SK-N-SH (cell line): ENCODE data around the gene EXOC2. TPM values are rescaled to one million over a fixed set of nuclear protein-coding genes. Genes with fewer than 3 reads are reported as not detected.

Experiments used
- CTCF ChIA-PET: fragments of 300-600, 350-600 bp; formaldehyde crosslinking; extraction: SDS; loops from one replicate; lab custom pipeline; 2021; lab: Yijun Ruan, JAX
- POLR2A ChIA-PET: fragments of 350-600 bp; sonication (Branson Sonifier 250); formaldehyde crosslinking; extraction: SDS; loops from one replicate; lab custom pipeline; 2020; ENCODE audit warnings: antibody characterized with exemption, inconsistent platforms; lab: Yijun Ruan, JAX
- DNase-seq: peaks from one replicate; pipeline ENCODE4 v3.0.0; 2012
- H2AFZ ChIP-seq: fragments of 200-600 bp; sonication (generic); 2 replicates; pipeline ENCODE4 v1.8.1; 2016; ENCODE audit warnings: antibody characterized with exemption, mild to moderate bottlenecking, low read depth
- H3F3A ChIP-seq: fragments of 200-600 bp; sonication (generic); replicated peaks from 2 replicates; pipeline ENCODE3; 2016; ENCODE audit warnings: antibody characterized with exemption, mild to moderate bottlenecking; ENCODE audit not compliant: insufficient read depth
- H3K27ac ChIP-seq, 2 experiments: fragments of 200-500 bp in 1 of 2; fragments of 200-600 bp in 1 of 2; sonication (Bioruptor generic) in 1 of 2; sonication (generic), shearing (Covaris generic) in 1 of 2; 2 replicates each; pipeline versions ENCODE4 v1.5.1 to v1.6.1; 2014 to 2016; ENCODE audit warnings: low read depth in 2 of 2, inconsistent platforms in 1 of 2, low read length in 1 of 2, mild to moderate bottlenecking in 1 of 2, mixed read lengths in 1 of 2
- H3K27me3 ChIP-seq: fragments of 200-600 bp; sonication (generic), shearing (Covaris generic); 2 replicates; pipeline ENCODE4 v1.6.1; 2016; ENCODE audit warnings: mixed run types; ENCODE audit not compliant: insufficient read depth
- H3K36me3 ChIP-seq, 2 experiments: fragments of 200-500 bp in 1 of 2; fragments of 200-600 bp in 1 of 2; sonication (Bioruptor generic) in 1 of 2; sonication (generic) in 1 of 2; replicated peaks in 1 of 2; 2 replicates each; pipeline versions ENCODE3 to v1.5.1; 2014 to 2016; ENCODE audit warnings: low read length in 1 of 2, mild to moderate bottlenecking in 1 of 2; ENCODE audit not compliant: insufficient read depth in 2 of 2, control insufficient read depth in 1 of 2
- H3K4me1 ChIP-seq, 2 experiments: fragments of 200-500 bp in 1 of 2; fragments of 200-600 bp in 1 of 2; sonication (Bioruptor generic) in 1 of 2; sonication (generic), shearing (Covaris generic) in 1 of 2; 2 replicates each; pipeline versions ENCODE4 v1.5.1 to v1.6.1; 2014 to 2016; ENCODE audit warnings: low read depth in 1 of 2, low read length in 1 of 2, mixed run types in 1 of 2; ENCODE audit not compliant: insufficient read depth in 2 of 2, control insufficient read depth in 1 of 2
- H3K4me2 ChIP-seq: fragments of 200-600 bp; sonication (generic), shearing (Covaris generic); 2 replicates; pipeline ENCODE4 v1.6.1; 2017; ENCODE audit warnings: mixed run types
- H3K4me3 ChIP-seq, 2 experiments: fragments of 200-500 bp in 1 of 2; fragments of 200-600 bp in 1 of 2; sonication (Bioruptor generic) in 1 of 2; sonication (generic), shearing (Covaris generic) in 1 of 2; 2 replicates each; pipeline versions ENCODE4 v1.5.1 to v1.8.1; 2014 to 2016; ENCODE audit warnings: low read depth in 2 of 2, inconsistent platforms in 1 of 2, low read length in 1 of 2, mild to moderate bottlenecking in 1 of 2, mixed read lengths in 1 of 2, moderate library complexity in 1 of 2
- H3K79me2 ChIP-seq: fragments of 200-600 bp; sonication (generic); 2 replicates; pipeline ENCODE4 v1.8.1; 2017; ENCODE audit warnings: mild to moderate bottlenecking; ENCODE audit not compliant: insufficient read depth
- H3K9ac ChIP-seq: fragments of 200-600 bp; sonication (generic); 2 replicates; pipeline ENCODE4 v1.6.1; 2017; ENCODE audit warnings: mixed run types
- H3K9me2 ChIP-seq: fragments of 200-600 bp; sonication (generic); 2 replicates; pipeline ENCODE4 v1.6.1; 2017; ENCODE audit warnings: mixed run types
- H3K9me3 ChIP-seq: fragments of 200-600 bp; sonication (generic); 2 replicates; pipeline ENCODE4 v1.6.1; 2017; ENCODE audit warnings: mixed run types, mild to moderate bottlenecking, moderate library complexity
- H4K20me1 ChIP-seq: fragments of 200-600 bp; sonication (generic); 2 replicates; pipeline ENCODE4 v1.6.1; 2017; ENCODE audit warnings: mild to moderate bottlenecking, mixed run types; ENCODE audit not compliant: insufficient read depth
- CHD2 ChIP-seq: fragments of 150-350 bp; IDR thresholded peaks from 2 replicates; pipeline ENCODE4 v1.6.1; 2018; ENCODE audit warnings: low read length; ENCODE audit not compliant: partially characterized antibody
- ELF1 ChIP-seq: IDR thresholded peaks from 2 replicates; pipeline ENCODE4 v1.4.0; 2012
- EZH2phosphoT487 ChIP-seq: fragments of 200-600 bp; sonication (generic); IDR thresholded peaks from 2 replicates; pipeline ENCODE4 v1.6.1; 2017; ENCODE audit warnings: low read depth, mixed run types, mild to moderate bottlenecking, antibody characterized with exemption, moderate library complexity, borderline replicate concordance
- FOSL2 ChIP-seq: IDR thresholded peaks from 2 replicates; pipeline ENCODE4 v1.4.0; 2012; ENCODE audit warnings: low read depth, mild to moderate bottlenecking, moderate library complexity, borderline replicate concordance
- FOXM1 ChIP-seq: IDR thresholded peaks from 2 replicates; pipeline ENCODE4 v1.4.0; 2012; ENCODE audit warnings: low read depth, mild to moderate bottlenecking
- GABPA ChIP-seq: IDR thresholded peaks from 2 replicates; pipeline ENCODE4 v1.4.0; 2012; ENCODE audit warnings: low read depth, mild to moderate bottlenecking
- IRF3 ChIP-seq: fragments of 150-350 bp; IDR thresholded peaks from 2 replicates; pipeline ENCODE4 v1.6.1; 2016; ENCODE audit warnings: mild to moderate bottlenecking, low read depth, low read length
- JUND ChIP-seq: IDR thresholded peaks from 2 replicates; pipeline ENCODE4 v1.4.0; 2012
- MEF2A ChIP-seq: IDR thresholded peaks from 2 replicates; pipeline ENCODE4 v1.4.0; 2012; ENCODE audit warnings: low read depth, borderline replicate concordance
- PBX3 ChIP-seq: IDR thresholded peaks from 2 replicates; pipeline ENCODE4; 2012
- POLR2AphosphoS5 ChIP-seq: IDR thresholded peaks from 2 replicates; pipeline ENCODE4 v1.6.1; 2012; ENCODE audit warnings: low read depth, low read length
- RAD21 ChIP-seq: IDR thresholded peaks from 2 replicates; pipeline ENCODE4 v1.6.1; 2012; ENCODE audit warnings: mild to moderate bottlenecking, low read length
- RCOR1 ChIP-seq: fragments of 150-350 bp; IDR thresholded peaks from 2 replicates; pipeline ENCODE4 v1.6.1; 2017; ENCODE audit warnings: antibody characterized with exemption, low read length
- SIN3A ChIP-seq: IDR thresholded peaks from 2 replicates; pipeline ENCODE4 v1.6.1; 2012; ENCODE audit warnings: low read depth, mild to moderate bottlenecking, low read length, moderate library complexity, borderline replicate concordance
- TEAD4 ChIP-seq: IDR thresholded peaks from 2 replicates; pipeline ENCODE4 v1.4.0; 2012; ENCODE audit warnings: mild to moderate bottlenecking, borderline replicate concordance; ENCODE audit not compliant: insufficient read depth
- USF2 ChIP-seq: fragments of 150-350 bp; IDR thresholded peaks from 2 replicates; pipeline ENCODE4 v1.6.1; 2017; ENCODE audit warnings: antibody characterized with exemption, low read length, low read depth, borderline replicate concordance
- WGBS: methylation state at CpG from one replicate; pipeline ENCODE4 v1.1.6; 2017; ENCODE audit warnings: low lambda C conversion rate; 5-methylcytosine and 5-hydroxymethylcytosine counted together
- polyA plus RNA-seq, 3 experiments: library from polyadenylated mRNA; depleted of rRNA; stranded (reverse); fragments of >200 nt; gene quantifications; 2 replicates each; pipeline ENCODE4 v1.2.3, GENCODE V29; 2012

The EXOC2 gene
- polyA plus RNA-seq, 1 of the 3 experiments (the other 2 are of a cell fraction) = 10.6 TPM

- no peak for TF ChIP-seq CHD2
- TF ChIP-seq PBX3 = no peak
- no peak for TF ChIP-seq POLR2AphosphoS5
- no peak for TF ChIP-seq IRF3
- no peak for TF ChIP-seq SIN3A
- no peak for TF ChIP-seq RAD21
- no peak for TF ChIP-seq RCOR1
- TF ChIP-seq FOXM1 = no peak
- TF ChIP-seq EZH2phosphoT487 = no peak
- no peak for TF ChIP-seq MEF2A
- no peak for TF ChIP-seq FOSL2
- no peak for TF ChIP-seq TEAD4
- no peak for TF ChIP-seq USF2
- TF ChIP-seq GABPA = no peak
- TF ChIP-seq JUND = no peak
- no peak for TF ChIP-seq ELF1
- Histone ChIP-seq H3K27me3 (peaks cover 78% of the 10 kb centered on the region), H2AFZ (no peak overlapping the region), H3K9ac (no peak overlapping the region), H3K4me1 (peaks cover 0 to 2% of the 10 kb centered on the region in 2 experiments; a peak in 1 of 4 replicates), H4K20me1 (no peaks in the 10 kb centered on the region), H3K36me3 (no peaks in the 10 kb centered on the region), H3K4me2 (no peak overlapping the region), H3F3A (no peaks in the 10 kb centered on the region), H3K4me3 (no peak overlapping the region), H3K9me2 (no peaks in the 10 kb centered on the region), H3K9me3 (no peaks in the 10 kb centered on the region), H3K79me2 (no peaks in the 10 kb centered on the region), H3K27ac (no peak overlapping the region)
- CTCF ChIA-PET = no interaction called here
- 61% methylated on average over 24 of the region's 25 CpGs for WGBS
- POLR2A ChIA-PET = no interaction called here
- DNase-seq = no peak
Measured at GRCh38 chr6:470051-470900, 222.7 kb downstream of the EXOC2 start.
